GM19452 (cell line): ENCODE measurements around the gene MRAP2.
"Not testable (repeated sequence)": the region's sequence is repeated elsewhere in the genome, so short reads cannot be mapped to it uniquely, and the experiment has no call there.

Experiments
- ATAC-seq: cut with Tn5 transposase; IDR thresholded peaks from one replicate; pipeline ENCODE4 v1.9.1; 2021; ENCODE audit not compliant: unreplicated experiment

MRAP2 gene

GRCh38 chr6:84028350-84028749 is 5.2 kb upstream of the MRAP2 start:
- ATAC-seq = no peak

- not testable (repeated sequence) for ATAC-seq
These were observed 1.6 kb upstream of the MRAP2 start for GRCh38 chr6:84032000-84032399.

- ATAC-seq = no peak
These were observed 1.9 kb downstream of the MRAP2 start for GRCh38 chr6:84035484-84035883.

- ATAC-seq = no peak
These were observed 4.0 kb downstream of the MRAP2 start for GRCh38 chr6:84037425-84038089.

GRCh38 chr6:84042603-84043002 is 9.0 kb downstream of the MRAP2 start:
- ATAC-seq = no peak

GRCh38 chr6:84043555-84043954 is 10.0 kb downstream of the MRAP2 start:
- ATAC-seq = no peak

GRCh38 chr6:84046755-84047154 is 13.2 kb downstream of the MRAP2 start:
- ATAC-seq = no peak

GRCh38 chr6:84048588-84048987 is 15.0 kb downstream of the MRAP2 start:
- ATAC-seq = no peak

- no peak for ATAC-seq
These were observed 16.8 kb downstream of the MRAP2 start for GRCh38 chr6:84050408-84050807.

- no peak for ATAC-seq
These were observed 18.8 kb downstream of the MRAP2 start for GRCh38 chr6:84052204-84052882.

- ATAC-seq = no peak
These were observed 19.3 kb downstream of the MRAP2 start for GRCh38 chr6:84052883-84053241.

- no peak for ATAC-seq
These were observed 22.1 kb downstream of the MRAP2 start for GRCh38 chr6:84055647-84056046.

GRCh38 chr6:84057908-84058307 is 24.3 kb downstream of the MRAP2 start:
- no peak for ATAC-seq

GRCh38 chr6:84059082-84059481 is 25.5 kb downstream of the MRAP2 start:
- ATAC-seq = no peak

GRCh38 chr6:84061174-84061573 is 27.6 kb downstream of the MRAP2 start:
- no peak for ATAC-seq

- no peak for ATAC-seq
These were observed 28.2 kb downstream of the MRAP2 start for GRCh38 chr6:84061613-84062398.

- no peak for ATAC-seq
These were observed 29.1 kb downstream of the MRAP2 start for GRCh38 chr6:84062519-84063154.

- ATAC-seq = no peak
These were observed 32.2 kb downstream of the MRAP2 start for GRCh38 chr6:84065693-84066290.

GRCh38 chr6:84066536-84066935 is 33.0 kb downstream of the MRAP2 start:
- ATAC-seq = no peak

GRCh38 chr6:84068873-84069272 is 35.3 kb downstream of the MRAP2 start:
- ATAC-seq = not testable (repeated sequence)

GRCh38 chr6:84072442-84072997 is 38.9 kb downstream of the MRAP2 start:
- ATAC-seq = no peak
